Esophagus squamous epithelium (tissue), 5 donors: ENCODE data around the gene MYL9. TPM values are rescaled to one million over a fixed set of nuclear protein-coding genes. Genes with fewer than 3 reads are reported as not detected.

ENCODE experiments used
- DNase-seq: peaks from one replicate; lab custom pipeline; 2025; lab: John Stamatoyannopoulos, UW
- H3K27ac ChIP-seq, 4 donors: fragments of 200-600 bp; sonication (generic); one replicate each; pipeline ENCODE4 v1.5.1; 2016 to 2019; ENCODE audit warnings: mild to moderate bottlenecking in 1 of 4
- H3K27me3 ChIP-seq, 4 donors: fragments of 200-600 bp; sonication (generic); 1 replicate in 3 of 4; 2 replicates in 1 of 4; pipeline versions ENCODE4 v1.5.1 to v1.6.0; 2017 to 2021; ENCODE audit warnings: antibody characterized with exemption in 1 of 4
- H3K36me3 ChIP-seq, 3 donors: fragments of 200-600 bp; sonication (generic); one replicate each; pipeline ENCODE4 v1.5.1; 2016 to 2019
- H3K4me1 ChIP-seq, 3 donors: fragments of 200-600 bp; sonication (generic); one replicate each; pipeline ENCODE4 v1.5.1; 2017 to 2019
- H3K4me3 ChIP-seq, 4 donors: fragments of 200-600 bp; sonication (generic); 1 replicate in 3 of 4; 2 replicates in 1 of 4; pipeline ENCODE4 v1.5.1; 2016 to 2019; ENCODE audit warnings: mild to moderate bottlenecking in 2 of 4, moderate library complexity in 1 of 4
- H3K9me3 ChIP-seq, 3 donors: fragments of 200-600 bp; sonication (generic); one replicate each; pipeline ENCODE4 v1.5.1; 2016 to 2019
- POLR2A ChIP-seq, 4 donors: fragments of 450-650 bp; IDR thresholded peaks; one replicate each; pipeline ENCODE4 v1.6.1; 2017; ENCODE audit warnings: antibody characterized with exemption in 4 of 4, mild to moderate bottlenecking in 4 of 4, moderate library complexity in 3 of 4
- WGBS, 2 donors: methylation state at CpG; one replicate each; pipeline ENCODE4 v1.1.5; 2018; 5-methylcytosine and 5-hydroxymethylcytosine counted together
- intact Hi-C: fragments of 100-400 bp; cut with DNase I; formaldehyde crosslinking; loops from one replicate; pipeline ENCODE4 v1.15.0; 2022
- total RNA-seq, 4 donors: library from RNA; depleted of rRNA; stranded (reverse); fragments of >200 nt; gene quantifications; one replicate each; pipeline ENCODE4 v1.1.0, GENCODE V29; 2016
- TF ChIP-seq, protein P1 (sequence below), 6 experiments: fragments of 450-650 bp in 4 of 6; fragments of 200-600 bp in 2 of 6; sonication (generic) in 2 of 6; IDR thresholded peaks; one replicate each; pipeline ENCODE4 v1.5.1; 2016 to 2019; ENCODE audit warnings: antibody characterized with exemption in 6 of 6, mild to moderate bottlenecking in 4 of 6, moderate library complexity in 4 of 6
- donor health status: DM: yes; HTN: yes; CAD: no.

Gene MYL9
- total RNA-seq, 4 donors from 2014 or later, result 10.7 to 313 (median 60.7) TPM

DNA sequence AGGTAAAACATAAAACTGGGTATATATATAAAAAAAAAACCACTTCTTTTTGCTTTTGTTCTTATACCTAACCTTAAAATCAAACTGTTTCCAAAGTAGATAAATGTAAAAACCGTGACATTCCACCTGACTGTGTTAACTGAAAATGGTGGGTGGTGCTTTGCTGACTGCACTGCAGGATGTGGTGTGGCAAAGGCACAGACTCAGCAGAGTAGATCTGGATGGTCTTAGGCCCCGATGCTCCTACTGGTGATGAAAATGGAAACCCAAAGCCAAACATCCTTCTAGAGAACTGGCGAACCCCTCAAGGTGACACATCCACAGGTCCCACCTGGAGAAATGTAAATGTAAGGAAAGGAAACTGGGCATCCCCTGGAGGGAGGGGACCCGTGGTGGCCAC is 41.0 kb downstream of the MYL9 start:
- intact Hi-C loops, result no loop called here
- H3K4me3 ChIP-seq, result no peak overlapping the region
- TF ChIP-seq, protein P1, sequence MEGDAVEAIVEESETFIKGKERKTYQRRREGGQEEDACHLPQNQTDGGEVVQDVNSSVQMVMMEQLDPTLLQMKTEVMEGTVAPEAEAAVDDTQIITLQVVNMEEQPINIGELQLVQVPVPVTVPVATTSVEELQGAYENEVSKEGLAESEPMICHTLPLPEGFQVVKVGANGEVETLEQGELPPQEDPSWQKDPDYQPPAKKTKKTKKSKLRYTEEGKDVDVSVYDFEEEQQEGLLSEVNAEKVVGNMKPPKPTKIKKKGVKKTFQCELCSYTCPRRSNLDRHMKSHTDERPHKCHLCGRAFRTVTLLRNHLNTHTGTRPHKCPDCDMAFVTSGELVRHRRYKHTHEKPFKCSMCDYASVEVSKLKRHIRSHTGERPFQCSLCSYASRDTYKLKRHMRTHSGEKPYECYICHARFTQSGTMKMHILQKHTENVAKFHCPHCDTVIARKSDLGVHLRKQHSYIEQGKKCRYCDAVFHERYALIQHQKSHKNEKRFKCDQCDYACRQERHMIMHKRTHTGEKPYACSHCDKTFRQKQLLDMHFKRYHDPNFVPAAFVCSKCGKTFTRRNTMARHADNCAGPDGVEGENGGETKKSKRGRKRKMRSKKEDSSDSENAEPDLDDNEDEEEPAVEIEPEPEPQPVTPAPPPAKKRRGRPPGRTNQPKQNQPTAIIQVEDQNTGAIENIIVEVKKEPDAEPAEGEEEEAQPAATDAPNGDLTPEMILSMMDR (IDR thresholded peaks at IDR 0.05), result no peak
- no peak for TF ChIP-seq POLR2A (IDR thresholded peaks at IDR 0.05)
- no peak for DNase-seq
- H3K36me3 ChIP-seq, result peaks cover 0 to 47% (median 12%) of the 10 kb centered on the region in 3 donors
- H3K9me3 ChIP-seq, result no peaks in the 10 kb centered on the region
- H3K27ac ChIP-seq, result no peak overlapping the region
- H3K4me1 ChIP-seq, result peaks cover 0 to 41% (median 5%) of the 10 kb centered on the region in 3 donors
- peaks cover 0 to 67% (median 0%) of the 10 kb centered on the region in 4 donors for H3K27me3 ChIP-seq
- WGBS, 2 donors, result 46 to 80% methylated on average over 1 to 4 of the region's 4 CpGs

GRCh38 chr20:36582821-36583220 is 41.5 kb downstream of the MYL9 start:
- peaks cover 0 to 72% (median 0%) of the 10 kb centered on the region in 4 donors for H3K27me3 ChIP-seq
- intact Hi-C loops, result no loop called here
- no peak overlapping the region for H3K4me3 ChIP-seq
- DNase-seq, result no peak
- H3K4me1 ChIP-seq, result peaks cover 0 to 41% (median 5%) of the 10 kb centered on the region in 3 donors
- WGBS, 2 donors, result 51 to 95% methylated on average over 3 to 4 of the region's 4 CpGs
- TF ChIP-seq, protein P1 (IDR thresholded peaks at IDR 0.05), result no peak
- TF ChIP-seq POLR2A (IDR thresholded peaks at IDR 0.05), result no peak
- H3K27ac ChIP-seq, result no peak overlapping the region
- H3K9me3 ChIP-seq, result no peaks in the 10 kb centered on the region
- peaks cover 0 to 47% (median 12%) of the 10 kb centered on the region in 3 donors for H3K36me3 ChIP-seq

DNA sequence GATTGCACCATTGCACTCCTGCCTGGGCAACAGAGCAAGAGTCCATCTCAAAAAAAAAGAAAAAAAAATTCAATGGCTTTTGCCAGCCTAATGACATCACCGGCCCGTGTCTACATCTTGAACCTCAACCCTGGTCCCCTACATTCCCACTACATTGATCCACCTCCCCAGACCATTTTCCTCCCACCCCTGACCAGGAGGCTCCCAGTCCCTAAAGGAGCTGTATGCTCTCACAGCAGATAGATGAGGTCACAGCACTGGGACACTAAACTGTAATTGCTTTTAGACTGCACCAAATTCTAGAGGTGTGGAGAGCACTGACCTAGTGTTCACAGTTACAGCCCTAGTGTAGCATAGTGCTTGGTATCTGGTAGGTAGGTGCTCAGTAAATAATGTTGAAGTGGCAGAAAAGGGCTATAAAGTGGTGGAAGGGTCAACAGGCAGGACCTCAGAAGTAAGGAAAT is 42.7 kb downstream of the MYL9 start:
- no peaks in the 10 kb centered on the region for H3K9me3 ChIP-seq
- H3K36me3 ChIP-seq, result peaks cover 0 to 38% (median 12%) of the 10 kb centered on the region in 3 donors
- no peak for TF ChIP-seq POLR2A (IDR thresholded peaks at IDR 0.05)
- TF ChIP-seq, protein P1 (IDR thresholded peaks at IDR 0.05), result no peak
- peaks cover 0 to 72% (median 0%) of the 10 kb centered on the region in 4 donors for H3K27me3 ChIP-seq
- H3K4me1 ChIP-seq, result peaks cover 0 to 41% (median 5%) of the 10 kb centered on the region in 3 donors
- no peak for DNase-seq
- intact Hi-C loops, result no loop called here
- H3K27ac ChIP-seq, result no peak overlapping the region
- H3K4me3 ChIP-seq, result no peak overlapping the region
- 55 to 57% methylated on average over 2 of the region's 2 CpGs for WGBS, 2 donors

GRCh38 chr20:36585410-36586125 is 44.2 kb downstream of the MYL9 start:
- H3K4me3 ChIP-seq, result no peak overlapping the region
- intact Hi-C loops, result no loop called here
- peaks cover 0 to 41% (median 5%) of the 10 kb centered on the region in 3 donors for H3K4me1 ChIP-seq
- WGBS, 2 donors, result 28 to 54% methylated on average over 4 to 6 of the region's 8 CpGs
- peaks cover 0 to 31% (median 0%) of the 10 kb centered on the region in 3 donors for H3K36me3 ChIP-seq
- TF ChIP-seq POLR2A (IDR thresholded peaks at IDR 0.05), result no peak
- TF ChIP-seq, protein P1 (IDR thresholded peaks at IDR 0.05), result no peak
- H3K9me3 ChIP-seq, result no peaks in the 10 kb centered on the region
- no peak for DNase-seq
- H3K27ac ChIP-seq, result peak overlapping the region; percentile 11 to 71 (median 44)
- peaks cover 0 to 75% (median 0%) of the 10 kb centered on the region in 4 donors for H3K27me3 ChIP-seq

- H3K27ac ChIP-seq, result no peak overlapping the region
- DNase-seq, result no peak
- peaks cover 0 to 63% (median 0%) of the 10 kb centered on the region in 4 donors for H3K27me3 ChIP-seq
- no peak overlapping the region for H3K4me3 ChIP-seq
- H3K4me1 ChIP-seq, result peaks cover 0 to 47% (median 5%) of the 10 kb centered on the region in 3 donors
- 20 to 75% methylated on average over 1 to 2 of the region's 3 CpGs for WGBS, 2 donors
- TF ChIP-seq, protein P1 (IDR thresholded peaks at IDR 0.05), result no peak
- no peak for TF ChIP-seq POLR2A (IDR thresholded peaks at IDR 0.05)
- peaks cover 0 to 26% (median 0%) of the 10 kb centered on the region in 3 donors for H3K36me3 ChIP-seq
- intact Hi-C loops, result no loop called here
- no peaks in the 10 kb centered on the region for H3K9me3 ChIP-seq
These were observed 46.2 kb downstream of the MYL9 start for GRCh38 chr20:36587388-36588070.
